Ascending aorta (tissue), 2 donors: ENCODE measurements around the gene NBAS. TPM values are rescaled to one million over a fixed set of nuclear protein-coding genes. Genes with fewer than 3 reads are reported as not detected.

ENCODE experiments used
- DNase-seq, 2 donors: peaks; one replicate each; pipeline ENCODE4 v3.0.0-alpha.2; 2019; ENCODE audit warnings: low spot score in 2 of 2
- H3K27ac ChIP-seq, 2 donors: fragments of 200-600 bp; sonication (generic); one replicate each; pipeline ENCODE4 v1.5.1; 2016 to 2017; ENCODE audit warnings: mild to moderate bottlenecking in 1 of 2
- H3K27me3 ChIP-seq: fragments of 200-600 bp; sonication (generic); one replicate; pipeline ENCODE4 v1.5.1; 2017
- H3K36me3 ChIP-seq, 2 donors: fragments of 200-600 bp; sonication (generic); one replicate each; pipeline ENCODE4 v1.5.1; 2016
- H3K4me1 ChIP-seq, 2 donors: fragments of 200-600 bp; sonication (generic); one replicate each; pipeline ENCODE4 v1.5.1; 2016 to 2017; ENCODE audit warnings: mild to moderate bottlenecking in 1 of 2
- H3K4me3 ChIP-seq, 2 donors: fragments of 200-600 bp; sonication (generic); one replicate each; pipeline ENCODE4 v1.5.1; 2016 to 2017; ENCODE audit warnings: mild to moderate bottlenecking in 1 of 2
- H3K9me3 ChIP-seq, 2 donors: fragments of 200-600 bp; sonication (generic); one replicate each; pipeline ENCODE4 v1.5.1; 2016
- intact Hi-C: fragments of 100-400 bp; cut with DNase I; formaldehyde crosslinking; loops from one replicate; pipeline ENCODE4 v1.15.1; 2023
- total RNA-seq: library from RNA; depleted of rRNA; stranded (reverse); fragments of >200 nt; gene quantifications from one replicate; pipeline ENCODE4 v1.1.0, GENCODE V29; 2016
- TF ChIP-seq, protein P1 (sequence below), 3 experiments: fragments of 200-600 bp in 2 of 3; fragments of 450-650 bp in 1 of 3; sonication (generic) in 2 of 3; IDR thresholded peaks; one replicate each; pipeline ENCODE4 v1.5.1; 2016 to 2019; ENCODE audit warnings: antibody characterized with exemption in 3 of 3, mild to moderate bottlenecking in 1 of 3, moderate library complexity in 1 of 3

The NBAS gene
- total RNA-seq, 1 donor from 2014 or later, result 37.1 TPM

DNA sequence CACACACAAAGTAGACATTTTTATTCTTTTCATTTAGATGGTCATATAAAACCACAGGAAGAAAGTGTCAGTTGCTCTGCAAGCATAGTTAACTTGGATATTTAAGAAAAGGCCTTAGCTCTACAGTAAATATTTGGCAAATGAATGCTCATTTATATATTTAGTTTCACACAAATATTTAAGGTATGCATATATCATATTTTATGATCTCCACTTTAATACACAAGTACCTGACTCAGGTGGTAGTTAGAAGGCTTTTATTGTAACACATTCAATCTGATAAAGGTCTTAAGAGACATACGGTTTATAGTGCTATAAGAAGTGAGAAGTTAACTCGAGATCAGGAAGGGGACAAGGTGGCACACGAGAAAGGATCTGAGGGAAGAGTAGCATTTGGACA, 363.1 kb downstream of the NBAS start:
- Histone ChIP-seq H3K9me3 (no peaks in the 10 kb centered on the region), H3K4me1 (no peaks in the 10 kb centered on the region), H3K36me3 (no peaks in the 10 kb centered on the region), H3K27ac (no peak overlapping the region), H3K4me3 (no peak overlapping the region), H3K27me3 (no peaks in the 10 kb centered on the region)
- DNase-seq, result no peak
- intact Hi-C loops, result no loop called here
- TF ChIP-seq, protein P1, sequence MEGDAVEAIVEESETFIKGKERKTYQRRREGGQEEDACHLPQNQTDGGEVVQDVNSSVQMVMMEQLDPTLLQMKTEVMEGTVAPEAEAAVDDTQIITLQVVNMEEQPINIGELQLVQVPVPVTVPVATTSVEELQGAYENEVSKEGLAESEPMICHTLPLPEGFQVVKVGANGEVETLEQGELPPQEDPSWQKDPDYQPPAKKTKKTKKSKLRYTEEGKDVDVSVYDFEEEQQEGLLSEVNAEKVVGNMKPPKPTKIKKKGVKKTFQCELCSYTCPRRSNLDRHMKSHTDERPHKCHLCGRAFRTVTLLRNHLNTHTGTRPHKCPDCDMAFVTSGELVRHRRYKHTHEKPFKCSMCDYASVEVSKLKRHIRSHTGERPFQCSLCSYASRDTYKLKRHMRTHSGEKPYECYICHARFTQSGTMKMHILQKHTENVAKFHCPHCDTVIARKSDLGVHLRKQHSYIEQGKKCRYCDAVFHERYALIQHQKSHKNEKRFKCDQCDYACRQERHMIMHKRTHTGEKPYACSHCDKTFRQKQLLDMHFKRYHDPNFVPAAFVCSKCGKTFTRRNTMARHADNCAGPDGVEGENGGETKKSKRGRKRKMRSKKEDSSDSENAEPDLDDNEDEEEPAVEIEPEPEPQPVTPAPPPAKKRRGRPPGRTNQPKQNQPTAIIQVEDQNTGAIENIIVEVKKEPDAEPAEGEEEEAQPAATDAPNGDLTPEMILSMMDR (IDR thresholded peaks at IDR 0.05), result no peak

DNA sequence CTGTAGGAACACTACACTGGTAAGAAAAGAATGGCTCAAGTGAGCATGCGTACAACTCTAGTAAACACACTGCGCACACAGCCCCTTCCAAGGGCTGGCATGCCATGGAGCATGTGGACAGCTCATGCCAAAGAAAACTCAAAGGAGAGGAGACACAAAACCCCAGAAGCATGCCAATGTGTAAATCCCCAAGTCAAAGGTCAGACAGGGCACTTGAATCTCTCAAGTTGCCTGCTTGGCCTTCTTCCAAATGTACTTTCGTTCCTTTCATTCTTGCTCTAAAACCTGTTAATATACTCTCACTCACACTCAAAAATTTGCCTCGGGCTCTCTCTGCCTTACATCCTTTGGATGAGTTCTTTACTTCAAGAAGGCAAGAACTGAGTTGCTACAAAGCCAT, 365.3 kb downstream of the NBAS start:
- Histone ChIP-seq H3K4me3 (no peak overlapping the region), H3K4me1 (no peaks in the 10 kb centered on the region), H3K36me3 (no peaks in the 10 kb centered on the region), H3K27ac (no peak overlapping the region), H3K27me3 (no peaks in the 10 kb centered on the region), H3K9me3 (no peaks in the 10 kb centered on the region)
- TF ChIP-seq, protein P1 (IDR thresholded peaks at IDR 0.05), result no peak
- DNase-seq, result no peak
- intact Hi-C loops, result no loop called here

DNA sequence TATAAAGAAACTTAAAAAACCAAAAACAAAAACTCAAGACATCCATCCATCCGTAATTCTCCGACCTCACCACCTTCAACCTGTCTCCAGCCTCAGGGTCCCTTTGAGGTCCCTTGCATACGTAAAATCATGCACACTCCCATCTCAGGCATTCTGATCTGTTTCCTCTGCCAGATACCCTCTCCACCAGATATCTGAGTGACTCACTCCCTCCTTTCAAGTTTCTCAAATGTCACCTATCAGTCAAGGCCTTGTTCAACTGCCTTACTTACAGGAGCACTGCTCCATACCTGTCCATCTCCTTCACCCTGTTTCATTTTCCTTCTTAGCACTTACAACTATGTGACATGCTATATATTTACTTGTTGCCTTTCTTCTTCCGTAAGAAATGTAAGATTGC, 369.3 kb downstream of the NBAS start:
- TF ChIP-seq, protein P1 (IDR thresholded peaks at IDR 0.05), result no peak
- no peaks in the 10 kb centered on the region for H3K27me3 ChIP-seq
- DNase-seq, result no peak

GRCh38 chr2:15189216-15189615, 371.9 kb downstream of the NBAS start:
- Histone ChIP-seq H3K36me3 (peaks cover 0 to 20% of the 10 kb centered on the region in 2 donors), H3K27me3 (no peaks in the 10 kb centered on the region), H3K4me3 (no peak overlapping the region), H3K27ac (no peak overlapping the region), H3K9me3 (no peaks in the 10 kb centered on the region), H3K4me1 (no peaks in the 10 kb centered on the region)
- TF ChIP-seq, protein P1 (IDR thresholded peaks at IDR 0.05), result no peak
- intact Hi-C loops, result no loop called here
- no peak for DNase-seq

More for the DNA sequence above, 369.3 kb downstream of the NBAS start:
- no peak overlapping the region for H3K27ac ChIP-seq
- no peak overlapping the region for H3K4me3 ChIP-seq
- H3K9me3 ChIP-seq, result no peaks in the 10 kb centered on the region
- intact Hi-C loops, result no loop called here
- H3K4me1 ChIP-seq, result no peaks in the 10 kb centered on the region
- peaks cover 0 to 2% of the 10 kb centered on the region in 2 donors for H3K36me3 ChIP-seq

- H3K4me3 ChIP-seq, result no peak overlapping the region
- H3K27me3 ChIP-seq, result no peaks in the 10 kb centered on the region
- H3K4me1 ChIP-seq, result no peaks in the 10 kb centered on the region
- intact Hi-C loops, result no loop called here
- peaks cover 0 to 20% of the 10 kb centered on the region in 2 donors for H3K36me3 ChIP-seq
- no peak overlapping the region for H3K27ac ChIP-seq
- no peaks in the 10 kb centered on the region for H3K9me3 ChIP-seq
- TF ChIP-seq, protein P1 (IDR thresholded peaks at IDR 0.05), result no peak
- DNase-seq, result no peak
These were observed 373.4 kb downstream of the NBAS start for GRCh38 chr2:15187702-15188101.

- Histone ChIP-seq H3K9me3 (no peaks in the 10 kb centered on the region), H3K4me3 (no peak overlapping the region), H3K4me1 (no peaks in the 10 kb centered on the region), H3K27ac (no peak overlapping the region), H3K27me3 (no peaks in the 10 kb centered on the region), H3K36me3 (peaks cover 0 to 28% of the 10 kb centered on the region in 2 donors)
- intact Hi-C loops, result no loop called here
- no peak for DNase-seq
- TF ChIP-seq, protein P1 (IDR thresholded peaks at IDR 0.05), result no peak
These were observed 375.0 kb downstream of the NBAS start for GRCh38 chr2:15186118-15186517.
